Measurements from ENCODE around the gene HSPH1. TPM values are rescaled to one million over a fixed set of nuclear protein-coding genes. Genes with fewer than 3 reads are reported as not detected.
A peak's percentile ranks its signal among the peaks of the same experiment; 100 is the strongest.

The HSPH1 gene
- polyA plus RNA-seq, 4 donors = 103 to 157 (median 138) TPM

- no peak for DNase-seq (ENCODE audit: low read depth in 4 of 4, low spot score in 3 of 4)
Measured at GRCh38 chr13:31133621-31134020, 28.1 kb downstream of the HSPH1 start.

- DNase-seq (ENCODE audit: low read depth in 4 of 4, low spot score in 3 of 4) = no peak
Measured at GRCh38 chr13:31131470-31131961, 30.2 kb downstream of the HSPH1 start.

- no peak for DNase-seq (ENCODE audit: low read depth in 4 of 4, low spot score in 3 of 4)
Measured at GRCh38 chr13:31129419-31129818, 32.3 kb downstream of the HSPH1 start.

GRCh38 chr13:31124204-31124603, 37.5 kb downstream of the HSPH1 start:
- DNase-seq (ENCODE audit: low read depth in 4 of 4, low spot score in 3 of 4) = no peak

GRCh38 chr13:31122544-31123260, 39.0 kb downstream of the HSPH1 start:
- DNase-seq (ENCODE audit: low read depth in 4 of 4, low spot score in 3 of 4) = no peak

- DNase-seq (ENCODE audit: low read depth in 4 of 4, low spot score in 3 of 4) = no peak
Measured at GRCh38 chr13:31122143-31122542, 39.6 kb downstream of the HSPH1 start.

GRCh38 chr13:31121379-31122140, 40.1 kb downstream of the HSPH1 start:
- peak in 1 of 4 donors; percentile 5 for DNase-seq (ENCODE audit: low read depth in 4 of 4, low spot score in 3 of 4)

- DNase-seq (ENCODE audit: low read depth in 4 of 4, low spot score in 3 of 4) = no peak
Measured at GRCh38 chr13:31119966-31120700, 41.6 kb downstream of the HSPH1 start.

- no peak for DNase-seq (ENCODE audit: low read depth in 4 of 4, low spot score in 3 of 4)
Measured at GRCh38 chr13:31119526-31119925, 42.2 kb downstream of the HSPH1 start.

GRCh38 chr13:31116224-31116623, 45.5 kb downstream of the HSPH1 start:
- DNase-seq (ENCODE audit: low read depth in 4 of 4, low spot score in 3 of 4) = no peak

- DNase-seq (ENCODE audit: low read depth in 4 of 4, low spot score in 3 of 4) = no peak
Measured at GRCh38 chr13:31115616-31116015, 46.1 kb downstream of the HSPH1 start.

GRCh38 chr13:31114641-31115040, 47.1 kb downstream of the HSPH1 start:
- no peak for DNase-seq (ENCODE audit: low read depth in 4 of 4, low spot score in 3 of 4)

GRCh38 chr13:31111136-31111535, 50.6 kb downstream of the HSPH1 start:
- DNase-seq (ENCODE audit: low read depth in 4 of 4, low spot score in 3 of 4) = no peak

- DNase-seq (ENCODE audit: low read depth in 4 of 4, low spot score in 3 of 4) = no peak
Measured at GRCh38 chr13:31110617-31111016, 51.1 kb downstream of the HSPH1 start.

- no peak for DNase-seq (ENCODE audit: low read depth in 4 of 4, low spot score in 3 of 4)
Measured at GRCh38 chr13:31110169-31110568, 51.5 kb downstream of the HSPH1 start.

- no peak for DNase-seq (ENCODE audit: low read depth in 4 of 4, low spot score in 3 of 4)
Measured at GRCh38 chr13:31107109-31107508, 54.6 kb downstream of the HSPH1 start.

GRCh38 chr13:31105856-31106255, 55.8 kb downstream of the HSPH1 start:
- no peak for DNase-seq (ENCODE audit: low read depth in 4 of 4, low spot score in 3 of 4)

- DNase-seq (ENCODE audit: low read depth in 4 of 4, low spot score in 3 of 4) = no peak
Measured at GRCh38 chr13:31105020-31105795, 56.5 kb downstream of the HSPH1 start.

GRCh38 chr13:31102905-31103304, 58.8 kb downstream of the HSPH1 start:
- DNase-seq (ENCODE audit: low read depth in 4 of 4, low spot score in 3 of 4) = no peak

GRCh38 chr13:31101472-31102170, 60.1 kb downstream of the HSPH1 start:
- DNase-seq (ENCODE audit: low read depth in 4 of 4, low spot score in 3 of 4) = no peak

All from left renal pelvis (tissue), 4 donors.